ENCODE measurements around the gene NAB2. TPM values are rescaled to one million over a fixed set of nuclear protein-coding genes. Genes with fewer than 3 reads are reported as not detected.
"Not testable (repeated sequence)": the region's sequence is repeated elsewhere in the genome, so short reads cannot be mapped to it uniquely, and the experiment has no call there.

Gene NAB2
- total and polyA plus RNA-seq, 5 donors from 2014 or later, result 0.31 to 7.5 (median 1.1) TPM

DNA sequence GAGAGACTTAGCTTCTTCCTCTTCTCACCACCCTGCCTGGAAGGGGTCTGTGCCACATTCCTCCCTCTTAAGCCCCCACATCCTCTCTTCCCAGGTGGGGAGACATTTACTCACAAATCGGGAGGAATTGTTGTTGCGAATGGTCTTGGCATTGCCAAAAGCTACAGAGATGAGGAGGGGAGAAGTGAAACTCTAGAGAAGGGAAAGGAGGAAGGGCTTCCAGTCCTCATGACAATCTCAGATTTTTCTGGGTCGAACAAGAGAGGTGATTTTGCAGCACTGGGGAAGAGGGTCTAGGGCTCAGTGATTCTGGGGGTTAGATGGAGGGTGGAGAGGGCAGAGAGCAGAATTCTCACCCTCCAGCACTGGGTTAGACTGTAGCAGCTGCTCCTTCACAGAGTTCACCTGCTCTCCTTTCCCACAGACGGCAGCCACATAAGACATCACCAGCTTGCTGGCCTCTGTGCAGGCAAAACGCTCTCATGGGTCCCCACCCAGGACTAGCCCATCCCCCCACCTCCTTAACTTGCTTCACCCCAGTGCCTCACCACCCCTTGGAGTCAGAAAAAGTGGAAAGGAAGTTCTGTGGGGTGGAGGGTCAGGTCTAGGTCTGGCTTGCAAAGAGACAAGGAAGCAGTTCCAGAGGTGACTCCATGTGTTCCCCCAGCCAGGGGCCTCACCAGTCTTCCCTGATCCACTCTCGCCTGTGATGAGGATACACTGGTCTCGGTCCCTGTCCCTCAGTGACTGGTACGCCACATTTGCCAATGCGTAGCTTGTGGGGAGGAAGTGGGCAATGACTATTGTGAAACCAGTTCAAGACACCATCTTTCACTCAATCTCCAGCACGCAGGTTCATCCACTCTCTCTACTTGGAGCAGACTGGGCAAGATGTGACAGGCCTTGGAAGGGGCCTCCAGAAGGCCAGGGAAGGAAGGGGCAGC lies 41.7 kb upstream of the NAB2 start:
- Mint-ChIP-seq H3K27me3 (peaks cover 11% of the 10 kb centered on the region), H3K27ac (peak overlapping the region; percentile 82 to 89 (median 82)), H3K4me1 (peaks cover 6 to 29% (median 10%) of the 10 kb centered on the region in 4 donors), H3K36me3 (no peaks in the 10 kb centered on the region), H3K9me3 (no peaks in the 10 kb centered on the region), H3K4me3 (peak overlapping the region in 2 of 4 donors; percentile 49 to 70)
- Histone ChIP-seq H3K4me3 (ENCODE audit: low read depth, low read length) (peak overlapping the region; percentile 19), H3K36me3 (ENCODE audit: control insufficient read depth, insufficient read depth, low read length) (no peaks in the 10 kb centered on the region), H3K4me1 (ENCODE audit: control insufficient read depth, insufficient read depth, low read length, poor library complexity, severe bottlenecking) (peaks cover 9% of the 10 kb centered on the region), H3K27ac (ENCODE audit: insufficient read depth, low read length, poor library complexity, severe bottlenecking) (no peak overlapping the region), H3K9me3 (ENCODE audit: control insufficient read depth in 2 of 2, low read length in 2 of 2) (no peaks in the 10 kb centered on the region), H3K27me3 (ENCODE audit: control insufficient read depth, insufficient read depth, low read length) (no peaks in the 10 kb centered on the region)
- DNase-seq (peak in 2 of 3 donors; percentile 17 to 74), ATAC-seq (ENCODE audit: low read depth in 2 of 2) (peak in 1 of 2 donors; percentile 59)

DNA sequence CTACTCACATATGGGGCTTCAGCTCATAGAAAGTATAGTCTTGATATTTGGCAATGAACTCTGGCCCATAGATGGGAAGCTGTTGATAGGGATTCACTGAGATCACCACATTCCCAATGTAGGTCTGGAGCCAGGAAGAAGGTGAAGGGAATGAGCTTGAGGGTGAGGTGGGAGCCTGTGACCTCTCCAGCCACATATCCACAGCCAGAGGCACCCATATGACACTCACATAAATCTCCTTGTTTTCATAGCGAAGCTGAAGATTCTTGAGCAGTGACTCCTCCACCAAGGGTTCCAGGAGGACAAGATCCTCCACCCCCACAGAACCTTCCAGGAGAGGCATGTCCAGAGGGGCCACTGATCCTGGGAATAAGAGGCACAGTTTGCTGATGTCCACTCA lies 40.9 kb upstream of the NAB2 start:
- ATAC-seq (ENCODE audit: low read depth in 2 of 2) (no peak), DNase-seq (no peak)
- Histone ChIP-seq H3K36me3 (ENCODE audit: control insufficient read depth, insufficient read depth, low read length) (no peaks in the 10 kb centered on the region), H3K4me3 (ENCODE audit: low read depth, low read length) (no peak overlapping the region), H3K4me1 (ENCODE audit: control insufficient read depth, insufficient read depth, low read length, poor library complexity, severe bottlenecking) (peaks cover 9% of the 10 kb centered on the region), H3K27ac (ENCODE audit: insufficient read depth, low read length, poor library complexity, severe bottlenecking) (no peak overlapping the region), H3K27me3 (ENCODE audit: control insufficient read depth, insufficient read depth, low read length) (no peaks in the 10 kb centered on the region), H3K9me3 (ENCODE audit: control insufficient read depth in 2 of 2, low read length in 2 of 2) (no peaks in the 10 kb centered on the region)
- Mint-ChIP-seq H3K4me3 (peak overlapping the region in 1 of 4 donors; percentile 70), H3K9me3 (no peaks in the 10 kb centered on the region), H3K27me3 (peaks cover 11% of the 10 kb centered on the region), H3K36me3 (no peaks in the 10 kb centered on the region), H3K4me1 (peaks cover 6 to 29% (median 10%) of the 10 kb centered on the region in 4 donors), H3K27ac (peak overlapping the region in 2 of 3 donors; percentile 82 to 89)

DNA sequence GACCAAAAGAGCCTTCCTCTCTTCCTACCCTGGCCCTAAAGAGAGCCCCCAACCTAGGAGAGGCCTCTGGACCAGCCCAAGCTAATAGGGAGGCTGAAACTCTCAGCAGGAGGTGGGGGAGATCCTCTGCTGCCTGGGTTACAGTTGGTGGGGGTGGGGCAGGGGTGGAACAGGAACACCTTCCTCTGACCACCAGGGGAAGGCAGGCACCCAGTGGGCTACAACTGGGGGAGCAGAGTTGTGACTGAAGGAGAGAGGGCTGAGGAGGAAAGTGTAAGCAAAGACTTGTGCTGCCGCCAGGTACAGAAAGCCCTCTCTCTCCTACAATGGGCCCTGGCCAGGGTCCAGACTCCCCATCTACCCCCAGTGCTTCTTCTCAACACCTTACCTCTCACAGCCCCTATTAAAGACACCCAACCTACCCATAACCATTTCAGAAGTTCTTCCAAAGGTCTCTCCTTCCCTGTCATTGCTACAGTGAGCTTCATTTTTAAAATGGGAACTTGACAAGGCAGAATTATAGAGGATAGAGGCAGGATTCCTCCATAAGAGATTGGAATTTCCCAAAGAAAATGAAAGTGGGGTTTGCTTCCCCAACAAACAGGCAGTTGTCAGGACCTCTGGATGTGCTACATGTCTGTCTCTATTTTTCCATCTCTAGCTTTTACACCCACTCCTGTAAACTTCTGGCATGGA lies 40.3 kb upstream of the NAB2 start:
- DNase-seq (no peak), ATAC-seq (ENCODE audit: low read depth in 2 of 2) (no peak)
- Histone ChIP-seq H3K9me3 (ENCODE audit: control insufficient read depth in 2 of 2, low read length in 2 of 2) (no peaks in the 10 kb centered on the region), H3K36me3 (ENCODE audit: control insufficient read depth, insufficient read depth, low read length) (no peaks in the 10 kb centered on the region), H3K4me1 (ENCODE audit: control insufficient read depth, insufficient read depth, low read length, poor library complexity, severe bottlenecking) (peaks cover 9% of the 10 kb centered on the region), H3K27me3 (ENCODE audit: control insufficient read depth, insufficient read depth, low read length) (no peaks in the 10 kb centered on the region), H3K27ac (ENCODE audit: insufficient read depth, low read length, poor library complexity, severe bottlenecking) (no peak overlapping the region), H3K4me3 (ENCODE audit: low read depth, low read length) (no peak overlapping the region)
- Mint-ChIP-seq H3K4me1 (peaks cover 6 to 29% (median 10%) of the 10 kb centered on the region in 4 donors), H3K36me3 (no peaks in the 10 kb centered on the region), H3K27me3 (peaks cover 11% of the 10 kb centered on the region), H3K9me3 (no peaks in the 10 kb centered on the region), H3K27ac (peak overlapping the region in 1 of 3 donors; percentile 14), H3K4me3 (peak overlapping the region in 1 of 4 donors; percentile 15)

GRCh38 chr12:57049119-57049446 lies 39.8 kb upstream of the NAB2 start:
- H3K27me3 ChIP-seq (ENCODE audit: control insufficient read depth, insufficient read depth, low read length), result no peaks in the 10 kb centered on the region
- no peaks in the 10 kb centered on the region for H3K36me3 ChIP-seq (ENCODE audit: control insufficient read depth, insufficient read depth, low read length)
- no peak overlapping the region for H3K27ac ChIP-seq (ENCODE audit: insufficient read depth, low read length, poor library complexity, severe bottlenecking)
- H3K4me1 ChIP-seq (ENCODE audit: control insufficient read depth, insufficient read depth, low read length, poor library complexity, severe bottlenecking), result peaks cover 9% of the 10 kb centered on the region
- Mint-ChIP-seq H3K4me3 (peak overlapping the region in 1 of 4 donors; percentile 15), H3K36me3 (no peaks in the 10 kb centered on the region), H3K27ac (peak overlapping the region in 1 of 3 donors; percentile 18), H3K4me1 (peaks cover 6 to 29% (median 10%) of the 10 kb centered on the region in 4 donors), H3K9me3 (no peaks in the 10 kb centered on the region), H3K27me3 (peaks cover 11% of the 10 kb centered on the region)
- ATAC-seq (ENCODE audit: low read depth in 2 of 2), result no peak
- no peaks in the 10 kb centered on the region for H3K9me3 ChIP-seq (ENCODE audit: control insufficient read depth in 2 of 2, low read length in 2 of 2)
- H3K4me3 ChIP-seq (ENCODE audit: low read depth, low read length), result no peak overlapping the region
- DNase-seq, result no peak

- H3K36me3 ChIP-seq (ENCODE audit: control insufficient read depth, insufficient read depth, low read length), result no peaks in the 10 kb centered on the region
- peak within 1 kb of the TSS in 2 of 3 donors; percentile 18 to 34 for H3K27ac Mint-ChIP-seq
- peaks cover 9% of the 10 kb centered on the region for H3K4me1 ChIP-seq (ENCODE audit: control insufficient read depth, insufficient read depth, low read length, poor library complexity, severe bottlenecking)
- H3K4me1 Mint-ChIP-seq, result peaks cover 6 to 29% (median 10%) of the 10 kb centered on the region in 4 donors
- no peak for DNase-seq
- H3K4me3 ChIP-seq (ENCODE audit: low read depth, low read length), result no peak within 1 kb of the TSS
- no peaks in the 10 kb centered on the region for H3K9me3 ChIP-seq (ENCODE audit: control insufficient read depth in 2 of 2, low read length in 2 of 2)
- H3K9me3 Mint-ChIP-seq, result no peaks in the 10 kb centered on the region
- no peak within 1 kb of the TSS for H3K27ac ChIP-seq (ENCODE audit: insufficient read depth, low read length, poor library complexity, severe bottlenecking)
- no peaks in the 10 kb centered on the region for H3K36me3 Mint-ChIP-seq
- H3K27me3 ChIP-seq (ENCODE audit: control insufficient read depth, insufficient read depth, low read length), result no peaks in the 10 kb centered on the region
- H3K27me3 Mint-ChIP-seq, result peaks cover 11% of the 10 kb centered on the region
- no peak for ATAC-seq (ENCODE audit: low read depth in 2 of 2)
- H3K4me3 Mint-ChIP-seq, result peak within 1 kb of the TSS in 1 of 4 donors; percentile 15
Measured at GRCh38 chr12:57049890-57050289, 39.0 kb upstream of the NAB2 start, which contains the start of gene MYO1A. Gene MYO1A, minus strand, starts transcription at chr12:57050129. Its CDS starts 1,806 bp downstream, at chr12:57048323.

- Histone ChIP-seq H3K4me1 (ENCODE audit: control insufficient read depth, insufficient read depth, low read length, poor library complexity, severe bottlenecking) (peaks cover 9% of the 10 kb centered on the region), H3K9me3 (ENCODE audit: control insufficient read depth in 2 of 2, low read length in 2 of 2) (no peaks in the 10 kb centered on the region), H3K4me3 (ENCODE audit: low read depth, low read length) (no peak overlapping the region), H3K27ac (ENCODE audit: insufficient read depth, low read length, poor library complexity, severe bottlenecking) (no peak overlapping the region), H3K27me3 (ENCODE audit: control insufficient read depth, insufficient read depth, low read length) (no peaks in the 10 kb centered on the region), H3K36me3 (ENCODE audit: control insufficient read depth, insufficient read depth, low read length) (no peaks in the 10 kb centered on the region)
- DNase-seq (no peak), ATAC-seq (ENCODE audit: low read depth in 2 of 2) (no peak)
- Mint-ChIP-seq H3K27me3 (peaks cover 4% of the 10 kb centered on the region), H3K36me3 (no peaks in the 10 kb centered on the region), H3K4me1 (peaks cover 9 to 26% (median 10%) of the 10 kb centered on the region in 4 donors), H3K27ac (peak overlapping the region in 1 of 3 donors; percentile 34), H3K9me3 (no peaks in the 10 kb centered on the region), H3K4me3 (no peak overlapping the region)
Measured at GRCh38 chr12:57051011-57051410, 37.9 kb upstream of the NAB2 start.

DNA sequence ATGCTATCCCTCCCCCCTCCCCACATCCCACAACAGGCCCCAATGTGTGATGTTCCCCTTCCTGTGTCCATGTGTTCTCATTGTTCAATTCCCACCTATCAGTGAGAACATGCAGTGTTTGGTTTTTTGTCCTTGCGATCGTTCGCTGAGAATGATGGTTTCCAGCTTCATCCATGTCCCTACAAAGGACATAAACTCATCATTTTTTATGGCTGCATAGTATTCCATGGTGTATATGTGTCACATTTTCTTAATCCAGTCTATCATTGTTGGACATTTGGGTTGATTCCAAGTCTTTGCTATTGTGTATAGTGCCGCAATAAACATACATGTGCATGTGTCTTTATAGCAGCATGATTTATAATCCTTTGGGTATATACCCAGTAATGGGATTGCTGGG lies 35.8 kb upstream of the NAB2 start:
- H3K4me1 ChIP-seq (ENCODE audit: control insufficient read depth, insufficient read depth, low read length, poor library complexity, severe bottlenecking); H3K9me3 ChIP-seq (ENCODE audit: control insufficient read depth in 2 of 2, low read length in 2 of 2); DNase-seq; H3K4me1 Mint-ChIP-seq; H3K9me3 Mint-ChIP-seq; H3K27ac Mint-ChIP-seq; H3K27ac ChIP-seq (ENCODE audit: insufficient read depth, low read length, poor library complexity, severe bottlenecking); ATAC-seq (ENCODE audit: low read depth in 2 of 2); H3K27me3 ChIP-seq (ENCODE audit: control insufficient read depth, insufficient read depth, low read length); H3K27me3 Mint-ChIP-seq; H3K4me3 ChIP-seq (ENCODE audit: low read depth, low read length): not testable (repeated sequence)
- peaks cover 11% of the 10 kb centered on the region for H3K36me3 Mint-ChIP-seq
- peaks cover 12% of the 10 kb centered on the region for H3K36me3 ChIP-seq (ENCODE audit: control insufficient read depth, insufficient read depth, low read length)
- H3K4me3 Mint-ChIP-seq, result peak overlapping the region in 1 of 4 donors; percentile 13

Measured in CD4-positive, CD25-positive, alpha-beta regulatory T cell (primary cell).